GM19468 (cell line): ENCODE data around the gene CCDC190.
A peak's percentile ranks its signal among the peaks of the same experiment; 100 is the strongest.
"Not testable (repeated sequence)": the region's sequence is repeated elsewhere in the genome, so short reads cannot be mapped to it uniquely, and the experiment has no call there.

Source experiments
- ATAC-seq: cut with Tn5 transposase; IDR thresholded peaks from one replicate; pipeline ENCODE4 v1.9.1; 2021; ENCODE audit warnings: mild to moderate bottlenecking, moderate library complexity, moderate number of reproducible peaks; ENCODE audit not compliant: unreplicated experiment; ENCODE audit errors: extremely low read depth

The CCDC190 gene

GRCh38 chr1:162880617-162881016 lies 19.6 kb upstream of the CCDC190 start:
- ATAC-seq = not testable (repeated sequence)

- no peak for ATAC-seq
Measured at GRCh38 chr1:162878000-162878596, 17.1 kb upstream of the CCDC190 start.

DNA sequence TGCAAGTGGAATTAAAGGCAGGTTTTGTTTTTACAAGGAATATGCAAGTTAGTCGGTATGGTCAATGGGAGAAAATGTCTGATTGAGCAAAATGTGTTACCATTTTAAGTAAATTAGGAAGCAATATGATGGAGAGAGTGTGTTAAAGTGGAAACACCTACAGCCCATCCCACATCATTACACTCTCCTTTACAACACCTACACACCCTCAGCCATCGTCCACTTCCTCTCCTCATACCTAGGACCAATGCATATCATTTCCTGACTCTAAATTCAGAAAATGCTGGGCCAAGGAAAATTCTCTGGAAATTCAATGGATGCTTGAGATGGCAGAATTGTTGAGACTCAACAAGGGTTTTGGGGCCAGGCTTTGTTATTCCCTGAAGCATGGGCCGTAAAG lies 16.4 kb upstream of the CCDC190 start:
- ATAC-seq = no peak

DNA sequence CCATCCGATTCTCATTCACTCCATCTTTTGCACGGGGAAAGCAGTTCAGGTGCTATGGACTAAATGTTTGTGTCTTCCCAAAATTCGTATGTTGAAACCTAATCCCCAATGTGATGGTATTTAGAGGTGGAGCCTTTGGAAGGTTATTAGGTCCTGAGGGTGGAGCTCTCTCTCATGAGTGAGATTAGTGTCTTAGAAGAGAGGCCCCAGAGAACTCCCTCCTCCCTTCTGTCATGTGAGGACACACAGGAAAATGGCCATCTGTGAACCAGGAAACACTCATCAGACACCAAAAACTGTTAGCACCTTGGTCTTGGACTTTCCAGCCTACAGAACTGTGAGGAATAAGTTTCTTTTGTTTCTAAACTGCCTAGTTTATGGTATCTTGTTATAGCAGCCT lies 15.8 kb upstream of the CCDC190 start:
- no peak for ATAC-seq

GRCh38 chr1:162873671-162874666 lies 13.0 kb upstream of the CCDC190 start:
- ATAC-seq = no peak

DNA sequence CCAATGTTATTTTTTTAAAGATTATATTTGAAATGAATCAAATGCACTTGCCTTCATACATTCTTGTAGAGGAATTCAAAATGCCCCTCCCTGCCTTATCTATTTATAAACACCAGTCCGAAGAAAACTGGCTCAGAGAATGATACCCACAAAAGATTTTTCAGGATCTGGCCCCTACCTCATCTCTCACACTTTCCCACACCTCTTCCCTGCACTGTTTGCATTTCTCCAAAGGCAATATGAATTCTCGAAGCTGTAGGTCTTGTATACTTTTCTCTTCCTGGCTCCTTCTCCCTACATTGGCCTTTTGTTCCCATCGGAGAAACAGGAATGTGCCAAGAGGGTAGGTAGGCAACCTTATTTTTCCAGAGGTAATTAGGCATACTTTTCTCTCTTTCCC lies 12.0 kb upstream of the CCDC190 start:
- ATAC-seq = no peak

GRCh38 chr1:162871417-162871816 lies 10.4 kb upstream of the CCDC190 start:
- not testable (repeated sequence) for ATAC-seq

- ATAC-seq = no peak
Measured at GRCh38 chr1:162868972-162869371, 8.0 kb upstream of the CCDC190 start.

GRCh38 chr1:162861625-162862024 lies 650 bp upstream of the CCDC190 start:
- ATAC-seq = no peak

- ATAC-seq = no peak
Measured at GRCh38 chr1:162859191-162859590, 1.8 kb downstream of the CCDC190 start.

- ATAC-seq = no peak
Measured at GRCh38 chr1:162857850-162858249, 3.1 kb downstream of the CCDC190 start.

DNA sequence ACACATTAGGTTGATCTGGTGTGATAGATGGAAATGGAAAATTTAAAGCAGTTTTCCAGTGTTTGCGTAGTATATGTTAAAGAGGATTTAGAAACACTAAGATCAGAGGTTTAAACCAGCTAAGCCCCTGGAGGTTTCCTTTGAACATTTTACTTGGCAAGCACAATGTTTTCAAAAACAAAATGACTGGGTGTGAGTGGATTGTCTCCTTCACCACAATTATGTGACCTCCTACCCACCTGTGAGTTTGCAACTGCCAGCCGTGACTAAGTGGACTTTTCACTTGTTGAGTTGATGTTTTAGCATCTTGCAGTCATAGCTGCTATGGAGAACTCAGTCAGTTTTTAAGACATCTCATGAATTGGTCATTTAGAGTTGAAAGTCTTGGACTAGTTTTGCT lies 4.7 kb downstream of the CCDC190 start:
- ATAC-seq = no peak

DNA sequence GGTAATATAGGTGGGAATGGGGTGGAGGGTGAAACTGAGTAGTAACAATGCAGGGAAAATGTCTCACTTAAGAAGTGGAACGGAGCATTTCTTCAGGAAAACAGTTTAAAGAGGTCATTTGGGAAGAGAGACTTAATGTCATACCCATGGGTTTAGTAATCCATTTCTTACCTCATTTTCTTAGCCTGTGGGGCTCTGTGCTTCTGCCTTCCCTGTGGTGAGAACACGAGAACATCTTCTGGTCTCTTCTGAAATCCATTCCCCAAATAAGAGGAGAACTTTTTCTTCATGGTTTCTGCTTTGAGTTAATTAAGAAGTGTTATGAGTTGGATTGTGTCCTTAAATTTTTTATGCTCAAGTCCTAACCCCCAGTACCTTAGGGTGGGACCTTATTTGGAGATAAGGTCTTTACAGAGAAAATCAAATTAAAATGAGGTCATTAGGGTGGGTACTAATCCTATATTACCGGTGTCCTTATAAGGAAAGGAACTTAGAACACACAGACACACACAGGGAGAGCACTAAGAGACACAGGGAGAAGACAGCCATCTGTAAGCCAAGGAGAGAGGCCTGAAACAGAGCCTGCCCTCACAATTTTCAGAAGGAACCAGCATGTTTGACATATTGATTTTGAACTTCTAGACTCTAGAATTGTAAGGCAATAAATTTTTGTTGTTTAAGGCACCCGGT lies 5.4 kb downstream of the CCDC190 start:
- no peak for ATAC-seq

GRCh38 chr1:162854245-162854882 lies 6.6 kb downstream of the CCDC190 start:
- ATAC-seq = peak; percentile 33

DNA sequence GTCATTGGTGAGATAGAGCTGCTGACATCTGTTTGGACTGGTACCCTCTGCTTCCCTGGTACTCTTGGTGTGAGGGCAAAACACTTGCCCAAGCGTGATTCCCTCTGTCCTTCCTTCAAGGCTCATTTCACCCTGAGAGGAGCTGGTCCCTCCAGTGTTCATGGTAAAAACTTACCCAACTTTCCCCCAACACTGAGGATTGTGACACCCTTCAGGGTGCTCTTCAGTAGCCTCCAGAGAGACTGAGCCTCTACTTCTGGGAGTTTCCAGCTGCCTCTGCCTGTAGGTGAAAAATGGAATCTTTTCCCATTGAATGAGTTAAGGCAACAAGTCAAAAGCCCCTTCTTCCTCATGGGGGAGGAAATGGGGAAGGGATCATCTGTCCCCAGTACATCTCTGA lies 9.6 kb downstream of the CCDC190 start:
- no peak for ATAC-seq

GRCh38 chr1:162849711-162850110 lies 11.3 kb downstream of the CCDC190 start:
- no peak for ATAC-seq

DNA sequence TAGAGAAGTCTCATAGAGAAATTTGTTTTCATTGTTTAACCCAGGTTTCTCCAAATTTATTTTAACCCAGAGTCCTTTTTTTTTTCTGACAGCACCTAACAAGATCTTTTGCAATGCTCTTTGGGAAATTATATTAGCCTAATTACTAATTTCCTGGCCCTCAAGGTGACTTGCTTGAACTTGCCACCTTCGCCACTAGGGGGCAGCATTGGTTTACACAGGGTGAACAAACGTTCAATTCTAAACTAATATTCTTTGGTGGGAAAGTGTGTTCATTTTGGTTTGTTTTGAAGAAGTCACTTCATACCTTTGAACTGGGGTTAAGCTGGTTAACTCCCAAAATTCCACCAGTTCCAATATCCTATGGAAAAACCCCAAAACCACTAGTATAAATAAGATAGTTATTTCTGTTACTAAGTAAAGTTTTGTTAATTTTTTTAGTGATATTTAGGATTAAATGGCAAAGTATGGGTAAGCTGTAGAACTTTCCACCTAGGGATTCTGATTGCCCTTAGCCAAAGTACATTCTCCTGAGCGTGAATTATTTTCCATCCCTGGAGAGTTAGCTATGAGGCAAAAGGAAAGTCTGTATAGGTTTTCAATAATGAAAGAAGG lies 13.0 kb downstream of the CCDC190 start:
- ATAC-seq = no peak

DNA sequence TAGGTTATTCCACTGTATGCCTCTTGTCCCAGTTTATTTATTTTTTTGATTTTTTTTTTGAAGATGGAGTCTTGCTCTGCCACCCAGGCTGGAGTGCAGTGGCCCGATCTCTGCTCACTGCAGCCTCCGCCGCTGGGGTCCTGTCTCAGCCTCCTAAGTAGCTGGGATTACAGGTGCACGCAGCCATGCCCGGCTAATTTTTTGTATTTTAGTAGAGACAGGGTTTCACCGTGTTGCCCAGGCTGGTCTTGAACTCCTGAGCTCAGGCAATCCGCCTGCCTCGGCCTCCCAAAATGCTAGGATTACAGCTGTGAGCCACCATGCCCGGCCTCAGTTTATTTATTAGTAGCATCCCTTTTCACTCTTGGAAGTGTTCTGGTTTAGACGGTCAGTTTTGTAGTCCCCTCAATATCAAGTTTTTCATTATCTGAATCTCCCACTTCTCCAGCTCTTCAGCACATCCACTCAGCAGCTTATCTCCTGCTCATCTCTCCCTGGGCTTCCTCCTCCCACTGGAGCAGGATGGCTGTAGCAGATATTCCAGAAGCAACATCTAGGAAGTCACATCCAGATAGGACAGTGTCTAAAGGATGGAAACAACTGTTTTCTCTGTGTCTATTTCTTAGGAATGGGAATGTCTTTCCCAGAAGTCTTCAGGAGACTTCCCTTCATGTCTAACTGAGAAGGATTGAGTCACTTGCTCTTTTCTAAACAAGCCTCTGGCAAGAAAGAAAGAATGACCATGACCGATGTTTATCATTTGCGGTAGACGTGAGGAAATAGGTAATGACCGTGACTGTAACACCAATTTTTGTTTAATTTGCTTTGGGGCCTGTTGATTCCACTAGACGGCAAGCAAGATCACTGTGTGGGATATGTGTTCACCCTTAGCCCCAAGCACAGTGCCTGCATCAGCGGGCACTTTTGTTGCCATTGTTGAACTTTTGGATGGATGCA lies 14.4 kb downstream of the CCDC190 start:
- no peak for ATAC-seq

DNA sequence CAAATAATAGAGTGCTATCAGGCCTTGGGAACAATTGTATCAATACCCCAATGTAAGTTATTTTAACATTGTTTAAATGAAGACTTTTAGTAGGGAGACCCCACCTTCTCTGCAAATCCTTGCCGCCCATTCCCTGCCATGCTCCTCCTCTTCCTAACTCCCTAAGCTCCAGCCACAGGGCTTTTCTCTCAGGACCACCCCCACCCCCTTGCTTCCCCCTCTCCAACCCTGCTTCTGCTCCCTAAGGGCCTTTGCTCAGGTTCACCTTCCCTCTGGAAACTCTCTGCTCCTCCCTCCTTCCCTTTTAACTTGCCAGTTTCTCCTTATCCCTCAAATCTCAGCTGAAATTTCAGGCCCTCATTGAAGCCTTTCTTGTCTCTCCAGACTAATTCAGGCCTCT lies 16.8 kb downstream of the CCDC190 start:
- no peak for ATAC-seq
